OCI-LY7 (cell line): ENCODE data around the gene PLA2G4D. TPM values are rescaled to one million over a fixed set of nuclear protein-coding genes. Genes with fewer than 3 reads are reported as not detected.
A peak's percentile ranks its signal among the peaks of the same experiment; 100 is the strongest.

Experiments
- BruUV-seq: library from RNA; stranded (reverse); fragments of 400-500 nt; replicated peaks from 2 replicates; lab custom pipeline; 2021; lab: Mats Ljungman, UMichigan
- CTCF ChIA-PET: fragments of 300-600 bp; sonication (Branson Sonifier 250); formaldehyde crosslinking; loops from one replicate; lab custom pipeline; 2022; ENCODE audit warnings: antibody characterized with exemption; ENCODE audit not compliant: unreplicated experiment; lab: Charles Lee
- POLR2A ChIA-PET: fragments of 300-600 bp; sonication (Branson Sonifier 250); formaldehyde crosslinking; loops from one replicate; lab custom pipeline; 2022; ENCODE audit warnings: antibody characterized with exemption; lab: Charles Lee
- DNase-seq: peaks from one replicate; pipeline ENCODE4 v3.0.0-alpha.2; 2015; ENCODE audit warnings: low spot score
- H2AFZ ChIP-seq: fragments of 200-600 bp; sonication (generic), shearing (Covaris generic); 2 replicates; pipeline ENCODE4 v1.6.1; 2014; ENCODE audit warnings: mild to moderate bottlenecking, antibody characterized with exemption, low read length, moderate library complexity
- H3K27ac ChIP-seq: fragments of 200-600 bp; sonication (generic); 2 replicates; pipeline ENCODE4 v1.5.1; 2014; ENCODE audit warnings: mixed run types, low read depth, mild to moderate bottlenecking, moderate library complexity, low read length, inconsistent platforms; ENCODE audit not compliant: poor library complexity, severe bottlenecking
- H3K36me3 ChIP-seq: fragments of 200-600 bp; sonication (generic); 2 replicates; pipeline ENCODE4 v1.6.1; 2014; ENCODE audit warnings: mild to moderate bottlenecking, antibody characterized with exemption, low read length, moderate library complexity, mixed read lengths; ENCODE audit not compliant: insufficient read depth
- H3K4me1 ChIP-seq: fragments of 200-600 bp; sonication (generic); 2 replicates; pipeline ENCODE4 v1.5.1; 2014; ENCODE audit warnings: mild to moderate bottlenecking, low read length; ENCODE audit not compliant: insufficient read depth, poor library complexity, severe bottlenecking
- H3K4me2 ChIP-seq: fragments of 200-600 bp; sonication (generic); 2 replicates; pipeline ENCODE4 v1.6.1; 2014; ENCODE audit warnings: mild to moderate bottlenecking, low read length
- H3K4me3 ChIP-seq: fragments of 200-600 bp; sonication (generic); 2 replicates; pipeline ENCODE4 v1.5.1; 2014; ENCODE audit warnings: mild to moderate bottlenecking, low read depth, low read length; ENCODE audit not compliant: poor library complexity, severe bottlenecking
- H3K79me2 ChIP-seq: fragments of 200-600 bp; sonication (generic); 2 replicates; pipeline ENCODE4 v1.6.1; 2016; ENCODE audit warnings: low read depth, mild to moderate bottlenecking, low read length, moderate library complexity, mixed read lengths; ENCODE audit not compliant: insufficient read depth
- H3K9me2 ChIP-seq: fragments of 200-600 bp; sonication (generic); 2 replicates; pipeline ENCODE4 v1.6.1; 2016; ENCODE audit warnings: mild to moderate bottlenecking, low read length, mixed read lengths; ENCODE audit not compliant: insufficient read depth
- H3K9me3 ChIP-seq: fragments of 200-600 bp; sonication (generic); 2 replicates; pipeline ENCODE4 v1.6.1; 2014; ENCODE audit warnings: mild to moderate bottlenecking, mixed run types, low read length, mixed read lengths
- H4K20me1 ChIP-seq: fragments of 200-600 bp; sonication (generic); 2 replicates; pipeline ENCODE4 v1.6.1; 2014; ENCODE audit warnings: mild to moderate bottlenecking, antibody characterized with exemption, low read length, moderate library complexity, mixed read lengths; ENCODE audit not compliant: insufficient read depth
- CTCF ChIP-seq: fragments of 200-600 bp; sonication (generic); conservative IDR thresholded peaks from 2 replicates; pipeline ENCODE4 v1.5.1; 2014; ENCODE audit warnings: mild to moderate bottlenecking, antibody characterized with exemption, low read length, moderate library complexity, mixed read lengths
- EZH2phosphoT487 ChIP-seq: fragments of 200-600 bp; sonication (generic); IDR thresholded peaks from 2 replicates; pipeline ENCODE4 v1.6.1; 2018; ENCODE audit warnings: low read depth, borderline replicate concordance, mild to moderate bottlenecking, mixed run types, antibody characterized with exemption, low read length, moderate library complexity, mixed read lengths
- intact Hi-C: fragments of 100-400 bp; cut with micrococcal nuclease; formaldehyde crosslinking; loops from one replicate; pipeline ENCODE4 v1.10.0; 2022; ENCODE audit not compliant: unreplicated experiment
- total RNA-seq, 2 experiments: library from RNA; depleted of rRNA in 1 of 2; stranded (reverse); fragments of >200 nt in 1 of 2; shearing (Covaris generic) in 1 of 2; gene quantifications; 2 replicates each; pipeline ENCODE4 v1.2.3, GENCODE V29; 2014 to 2022

PLA2G4D gene
- total RNA-seq, 2 experiments from 2014 or later: not detected

GRCh38 chr15:42107473-42107872 lies 13.1 kb upstream of the PLA2G4D start:
- Histone ChIP-seq H4K20me1 (no peaks in the 10 kb centered on the region), H3K9me2 (no peaks in the 10 kb centered on the region), H3K36me3 (no peaks in the 10 kb centered on the region), H3K4me2 (peak overlapping the region; percentile 57), H3K4me3 (peak overlapping the region; percentile 31), H3K9me3 (no peaks in the 10 kb centered on the region), H3K27ac (no peak overlapping the region), H3K4me1 (peaks cover 20% of the 10 kb centered on the region), H2AFZ (peak overlapping the region; percentile 93), H3K79me2 (no peaks in the 10 kb centered on the region)
- BruUV-seq: no TSS peak
- ChIA-PET POLR2A (interaction anchor here (1.3 kb wide), 1 partner anchor 11 kb away, joined by 7 read pairs; no protein-coding TSS in a partner anchor), CTCF (interaction anchor here (0.6 kb wide), 1 partner anchor 46 kb away, joined by 3 read pairs; no protein-coding TSS in a partner anchor)
- DNase-seq: peak; percentile 31
- intact Hi-C loops: no loop called here
- TF ChIP-seq EZH2phosphoT487 (no peak), CTCF (no peak)

GRCh38 chr15:42106288-42106687 lies 11.9 kb upstream of the PLA2G4D start:
- H3K4me3 ChIP-seq: no peak overlapping the region
- TF ChIP-seq CTCF: no peak
- TF ChIP-seq EZH2phosphoT487: no peak
- intact Hi-C loops: no loop called here
- ChIA-PET CTCF (no interaction called here), POLR2A (no interaction called here)
- no peaks in the 10 kb centered on the region for H3K36me3 ChIP-seq
- H2AFZ ChIP-seq: no peak overlapping the region
- H3K9me2 ChIP-seq: no peaks in the 10 kb centered on the region
- H3K4me1 ChIP-seq: peaks cover 20% of the 10 kb centered on the region
- BruUV-seq: no TSS peak
- no peak for DNase-seq
- H3K9me3 ChIP-seq: no peaks in the 10 kb centered on the region
- H3K4me2 ChIP-seq: no peak overlapping the region
- no peaks in the 10 kb centered on the region for H3K79me2 ChIP-seq
- H3K27ac ChIP-seq: no peak overlapping the region
- H4K20me1 ChIP-seq: no peaks in the 10 kb centered on the region

- Histone ChIP-seq H4K20me1 (no peaks in the 10 kb centered on the region), H3K9me3 (no peaks in the 10 kb centered on the region), H3K36me3 (no peaks in the 10 kb centered on the region), H3K4me2 (no peak overlapping the region), H3K9me2 (no peaks in the 10 kb centered on the region), H3K4me3 (no peak overlapping the region), H3K27ac (no peak overlapping the region), H2AFZ (no peak overlapping the region), H3K4me1 (peaks cover 20% of the 10 kb centered on the region), H3K79me2 (no peaks in the 10 kb centered on the region)
- intact Hi-C loops: no loop called here
- ChIA-PET CTCF (no interaction called here), POLR2A (interaction anchor here (0.7 kb wide), 2 partner anchors 10 to 341 kb away, joined by 4 read pairs; partner anchors contain the start of gene PLA2G4D)
- TF ChIP-seq CTCF (no peak), EZH2phosphoT487 (no peak)
- BruUV-seq: no TSS peak
- no peak for DNase-seq
Measured at GRCh38 chr15:42104095-42104891, 9.9 kb upstream of the PLA2G4D start.
